K562 (cell line): ENCODE measurements around the gene NRXN3. TPM values are rescaled to one million over a fixed set of nuclear protein-coding genes. Genes with fewer than 3 reads are reported as not detected.

Source experiments
- ATAC-seq: fragments of 200-7000 bp; cut with Tn5 transposase; 3 replicates; pipeline ENCODE4 v1.9.1; 2020; ENCODE audit warnings: moderate library complexity
- BruUV-seq: library from RNA; stranded (reverse); fragments of 400-500 nt; replicated peaks from 2 replicates; lab custom pipeline; 2021; lab: Mats Ljungman, UMichigan
- CTCF ChIA-PET: fragments of 300-600 bp; formaldehyde crosslinking; extraction: SDS; loops from one replicate; lab custom pipeline; 2021; ENCODE audit warnings: low intra/inter-chr PET ratio; lab: Yijun Ruan, JAX
- POLR2A ChIA-PET: fragments of 300-600, 350-650 bp; sonication (Branson Sonifier 250); formaldehyde crosslinking; extraction: SDS; loops from one replicate; lab custom pipeline; 2021; ENCODE audit warnings: antibody characterized with exemption, inconsistent platforms; lab: Yijun Ruan, JAX
- DNase-seq, 4 experiments: peaks; one replicate each; pipeline versions ENCODE4 v3.0.0 to v3.0.0-alpha.2; 2011 to 2018; ENCODE audit warnings: low spot score in 3 of 4, mixed read lengths in 3 of 4; ENCODE audit errors: extremely low read depth in 1 of 4
- FAIRE-seq: peaks from 2 replicates; lab custom pipeline; 2011; peaks lifted over from hg19 to GRCh38; lab: Jason Lieb, UNC
- H2AFZ ChIP-seq: 2 replicates; pipeline ENCODE4 v1.6.0; 2011; ENCODE audit warnings: low read depth, low read length, control low read depth, inconsistent platforms
- H3K27ac ChIP-seq: fragments of 200-600 bp; 3 replicates; pipeline ENCODE4 v1.8.0; 2011; ENCODE audit warnings: low read depth, mild to moderate bottlenecking, control low read depth, inconsistent platforms, low read length, moderate library complexity, mixed read lengths; ENCODE audit errors: extremely low read depth
- H3K27me3 ChIP-seq, 2 experiments: fragments of 300-600 bp in 1 of 2; 2 replicates in 1 of 2; 3 replicates in 1 of 2; pipeline versions ENCODE4 v1.6.0 to v1.8.0; 2011; ENCODE audit warnings: inconsistent platforms in 2 of 2, low read length in 2 of 2, mild to moderate bottlenecking in 1 of 2, mixed read lengths in 1 of 2, moderate library complexity in 1 of 2; ENCODE audit not compliant: control insufficient read depth in 2 of 2, insufficient read depth in 2 of 2
- H3K36me3 ChIP-seq: fragments of 300-600 bp; 3 replicates; pipeline ENCODE4 v1.8.0; 2011; ENCODE audit warnings: mild to moderate bottlenecking, low read length, inconsistent platforms; ENCODE audit not compliant: control insufficient read depth, insufficient read depth
- H3K4me1 ChIP-seq, 2 experiments: fragments of 200-600 bp in 1 of 2; replicated peaks in 1 of 2; 2 replicates in 1 of 2; 3 replicates in 1 of 2; pipeline versions ENCODE4 v1.5.1 to v1.8.0; 2011; ENCODE audit warnings: inconsistent platforms in 2 of 2, low read length in 2 of 2, mild to moderate bottlenecking in 1 of 2, mixed read lengths in 1 of 2, moderate library complexity in 1 of 2; ENCODE audit not compliant: control insufficient read depth in 2 of 2, insufficient read depth in 2 of 2
- H3K4me2 ChIP-seq: 2 replicates; pipeline ENCODE4 v1.6.1; 2011; ENCODE audit warnings: low read length, control low read depth, inconsistent platforms, mixed read lengths; ENCODE audit not compliant: insufficient read depth
- H3K4me3 ChIP-seq: fragments of 200-600 bp; sonication (generic), shearing (Covaris generic); 2 replicates; pipeline ENCODE4 v1.5.1; 2016; ENCODE audit warnings: control low read depth, inconsistent platforms
- H3K79me2 ChIP-seq: fragments of 200-600 bp; 3 replicates; pipeline ENCODE4 v1.8.0; 2011; ENCODE audit warnings: low read length, inconsistent platforms; ENCODE audit not compliant: control insufficient read depth, insufficient read depth
- H3K9ac ChIP-seq, 2 experiments: 2 replicates each; pipeline versions ENCODE4 v1.6.0 to v1.6.1; 2011; ENCODE audit warnings: low read depth in 2 of 2, low read length in 2 of 2, control low read depth in 1 of 2, inconsistent platforms in 1 of 2, mild to moderate bottlenecking in 1 of 2, mixed read lengths in 1 of 2; ENCODE audit not compliant: insufficient read depth in 1 of 2
- H3K9me1 ChIP-seq: one replicate; pipeline ENCODE4 v1.6.0; 2011; ENCODE audit warnings: inconsistent platforms, mild to moderate bottlenecking, low read length, moderate library complexity; ENCODE audit not compliant: control insufficient read depth, insufficient read depth
- H3K9me3 ChIP-seq: replicated peaks from 2 replicates; pipeline ENCODE4 v1.5.1; 2011; ENCODE audit warnings: low read depth, low read length, inconsistent platforms; ENCODE audit not compliant: control insufficient read depth, insufficient read depth
- H4K20me1 ChIP-seq: replicated peaks from 2 replicates; pipeline ENCODE4 v1.6.1; 2011; ENCODE audit warnings: low read length, inconsistent platforms, mixed read lengths; ENCODE audit not compliant: control insufficient read depth, insufficient read depth
- FOXP1 ChIP-seq: sonication (generic); formaldehyde crosslinking; IDR thresholded peaks from 2 replicates; pipeline ENCODE4 v1.8.0; 2022; ENCODE audit warnings: mild to moderate bottlenecking, missing genetic modification reagents
- NUFIP1 ChIP-seq: fragments of 450-650 bp; IDR thresholded peaks from 2 replicates; pipeline ENCODE4 v1.6.1; 2018; ENCODE audit not compliant: partially characterized antibody
- STAT5B ChIP-seq: fragments of 250-450 bp; sonication (Bioruptor Pico); IDR thresholded peaks from 2 replicates; pipeline ENCODE4 v1.8.0; 2021; ENCODE audit warnings: mild to moderate bottlenecking, inconsistent platforms
- ZNF263 ChIP-seq: sonication (generic); formaldehyde crosslinking; IDR thresholded peaks from 2 replicates; pipeline ENCODE4 v1.8.0; 2022; ENCODE audit warnings: mild to moderate bottlenecking, missing genetic modification reagents, borderline replicate concordance
- ZNF583 ChIP-seq: fragments of 250-450 bp; sonication (Bioruptor Pico); IDR thresholded peaks from 2 replicates; pipeline ENCODE4 v1.4.0; 2020
- ZNF668 ChIP-seq: fragments of 250-450 bp; sonication (Bioruptor Pico); IDR thresholded peaks from 2 replicates; pipeline ENCODE4 v1.8.0; 2022; ENCODE audit warnings: mild to moderate bottlenecking, inconsistent platforms
- WGBS: fragments of 100-300 bp; shearing (Covaris generic); methylation state at CpG from one replicate; pipeline ENCODE4 v1.1.6; 2016; ENCODE audit warnings: low coverage, mixed read lengths; ENCODE audit not compliant: insufficient coverage; ENCODE audit errors: missing lambda C conversion rate; 5-methylcytosine and 5-hydroxymethylcytosine counted together
- in situ Hi-C: fragments of 300-500 bp; cut with MboI; formaldehyde crosslinking; loops from 4 replicates; pipeline ENCODE4 v1.15.0; 2018; ENCODE audit warnings: inconsistent platforms, mixed read lengths
- intact Hi-C: fragments of 100-400 bp; cut with micrococcal nuclease; formaldehyde crosslinking; loops from 2 replicates; pipeline ENCODE4 v1.14.2; 2022
- polyA plus RNA-seq, 8 experiments: library from polyadenylated mRNA; depleted of rRNA in 4 of 8; stranded (reverse) in 5 of 8; unstranded in 3 of 8; fragments of >200 nt; fragmentation: Nextera tagmentation in 2 of 8; fragmentation: Illumina TruSeq in 1 of 8; extraction: Ambion mirVana in 2 of 8; extraction: Trizol in 1 of 8; gene quantifications; 2 replicates each; pipeline versions ENCODE4 v1.2.1 to v1.2.3, GENCODE V29; 2011 to 2014; ENCODE audit warnings: inconsistent platforms in 1 of 8, missing spikeins in 1 of 8
- total RNA-seq, 7 experiments: library from RNA; depleted of rRNA in 6 of 7; stranded (reverse); fragments of >200 nt in 6 of 7; fragmentation: Illumina TruSeq in 2 of 7; extraction: Trizol in 2 of 7; gene quantifications; 2 replicates each; pipeline versions ENCODE4 v1.2.1 to v1.2.3, GENCODE V29; 2011 to 2021; ENCODE audit warnings: low replicate concordance in 1 of 7
- TF ChIP-seq, protein P1 (sequence below): fragments of 450-650 bp; conservative IDR thresholded peaks from 2 replicates; pipeline ENCODE4 v1.6.1; 2016; ENCODE audit warnings: missing genetic modification characterization, low read depth, mild to moderate bottlenecking, control low read depth, missing compliant biosample characterization
- TF ChIP-seq, protein P2 (sequence below): fragments of 450-650 bp; IDR thresholded peaks from 2 replicates; pipeline ENCODE4 v1.6.1; 2017; ENCODE audit warnings: antibody characterized with exemption

NRXN3 gene
- total and polyA plus RNA-seq, 9 of the 15 experiments (the other 6 are each of a cell fraction or from before 2014, with no cell fraction given): 0.09 TPM; not detected in 8

DNA sequence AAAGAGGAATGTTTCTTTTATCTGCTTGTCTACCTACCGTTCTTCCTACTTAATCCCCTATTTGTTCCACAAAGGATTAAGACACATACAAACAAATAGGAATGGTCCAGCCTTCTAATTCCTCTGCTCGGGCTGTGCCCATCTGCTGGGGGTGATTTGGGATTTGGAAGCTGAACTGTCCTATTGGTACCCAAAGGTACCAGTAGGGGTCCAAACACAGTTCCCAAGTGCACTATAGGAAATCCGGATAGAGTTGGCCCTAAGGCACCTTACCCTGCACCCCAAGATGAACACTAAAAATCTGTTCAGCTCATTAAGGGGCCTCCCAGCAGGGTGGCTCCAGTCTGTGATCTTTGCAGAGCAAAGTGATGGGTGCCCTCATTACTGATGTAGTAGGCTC lies 566.9 kb downstream of the NRXN3 start (continued):
- TF ChIP-seq, protein P1, sequence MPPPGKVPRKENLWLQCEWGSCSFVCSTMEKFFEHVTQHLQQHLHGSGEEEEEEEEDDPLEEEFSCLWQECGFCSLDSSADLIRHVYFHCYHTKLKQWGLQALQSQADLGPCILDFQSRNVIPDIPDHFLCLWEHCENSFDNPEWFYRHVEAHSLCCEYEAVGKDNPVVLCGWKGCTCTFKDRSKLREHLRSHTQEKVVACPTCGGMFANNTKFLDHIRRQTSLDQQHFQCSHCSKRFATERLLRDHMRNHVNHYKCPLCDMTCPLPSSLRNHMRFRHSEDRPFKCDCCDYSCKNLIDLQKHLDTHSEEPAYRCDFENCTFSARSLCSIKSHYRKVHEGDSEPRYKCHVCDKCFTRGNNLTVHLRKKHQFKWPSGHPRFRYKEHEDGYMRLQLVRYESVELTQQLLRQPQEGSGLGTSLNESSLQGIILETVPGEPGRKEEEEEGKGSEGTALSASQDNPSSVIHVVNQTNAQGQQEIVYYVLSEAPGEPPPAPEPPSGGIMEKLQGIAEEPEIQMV (tag): no peak
- TF ChIP-seq FOXP1 (CRISPR knock-in tag) (no peak), STAT5B (CRISPR knock-in tag) (no peak)
- TF ChIP-seq, protein P2, sequence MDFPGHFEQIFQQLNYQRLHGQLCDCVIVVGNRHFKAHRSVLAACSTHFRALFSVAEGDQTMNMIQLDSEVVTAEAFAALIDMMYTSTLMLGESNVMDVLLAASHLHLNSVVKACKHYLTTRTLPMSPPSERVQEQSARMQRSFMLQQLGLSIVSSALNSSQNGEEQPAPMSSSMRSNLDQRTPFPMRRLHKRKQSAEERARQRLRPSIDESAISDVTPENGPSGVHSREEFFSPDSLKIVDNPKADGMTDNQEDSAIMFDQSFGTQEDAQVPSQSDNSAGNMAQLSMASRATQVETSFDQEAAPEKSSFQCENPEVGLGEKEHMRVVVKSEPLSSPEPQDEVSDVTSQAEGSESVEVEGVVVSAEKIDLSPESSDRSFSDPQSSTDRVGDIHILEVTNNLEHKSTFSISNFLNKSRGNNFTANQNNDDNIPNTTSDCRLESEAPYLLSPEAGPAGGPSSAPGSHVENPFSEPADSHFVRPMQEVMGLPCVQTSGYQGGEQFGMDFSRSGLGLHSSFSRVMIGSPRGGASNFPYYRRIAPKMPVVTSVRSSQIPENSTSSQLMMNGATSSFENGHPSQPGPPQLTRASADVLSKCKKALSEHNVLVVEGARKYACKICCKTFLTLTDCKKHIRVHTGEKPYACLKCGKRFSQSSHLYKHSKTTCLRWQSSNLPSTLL: no peak

DNA sequence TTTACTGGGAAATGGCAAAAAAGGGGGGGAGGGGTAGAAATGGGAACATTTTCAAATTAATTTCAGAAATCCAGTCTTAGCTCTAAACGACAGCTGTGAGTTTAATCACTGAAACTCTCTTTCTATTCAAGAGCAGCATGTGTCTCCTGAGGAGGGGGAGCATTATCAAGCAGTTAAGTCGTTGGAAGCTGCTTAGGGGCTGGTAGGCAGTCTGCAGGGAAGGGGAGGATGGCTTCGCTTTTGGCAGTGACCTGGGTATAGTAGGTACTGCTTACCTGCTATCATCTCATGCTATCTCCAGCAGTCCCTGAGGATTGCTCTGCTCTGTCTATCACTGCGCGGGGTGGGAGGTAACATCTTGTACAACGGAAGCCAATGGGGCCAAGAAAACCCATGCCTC lies 567.4 kb downstream of the NRXN3 start:
- no peaks in the 10 kb centered on the region for H4K20me1 ChIP-seq
- H3K9ac ChIP-seq: no peak overlapping the region
- no peak overlapping the region for H3K27ac ChIP-seq
- H3K79me2 ChIP-seq: no peaks in the 10 kb centered on the region
- H2AFZ ChIP-seq: no peak overlapping the region
- ATAC-seq: no peak
- H3K9me1 ChIP-seq: no peaks in the 10 kb centered on the region
- TF ChIP-seq ZNF583 (CRISPR knock-in tag) (no peak), NUFIP1 (no peak), ZNF668 (CRISPR knock-in tag) (no peak), ZNF263 (no peak)
- TF ChIP-seq, all 486 proteins: peak for 0
- no peak for DNase-seq
- no peaks in the 10 kb centered on the region for H3K9me3 ChIP-seq
- in situ Hi-C loops: no loop called here
- no peak overlapping the region for H3K4me3 ChIP-seq
- H3K36me3 ChIP-seq: no peaks in the 10 kb centered on the region
- 0% methylated on average over 5 of the region's 6 CpGs for WGBS
- no peaks in the 10 kb centered on the region for H3K4me1 ChIP-seq
- intact Hi-C loops: no loop called here
- no peaks in the 10 kb centered on the region for H3K27me3 ChIP-seq
- FAIRE-seq: no peak
- no TSS peak for BruUV-seq
- no peak overlapping the region for H3K4me2 ChIP-seq
- ChIA-PET POLR2A (interaction anchor here (0.7 to 0.8 kb wide), 2 partner anchors 10 to 251 kb away, joined by 3 to 4 read pairs; no protein-coding TSS in a partner anchor), CTCF (no interaction called here)
